K562 (cell line): ENCODE data around the gene GGTLC2. TPM values are rescaled to one million over a fixed set of nuclear protein-coding genes. Genes with fewer than 3 reads are reported as not detected.
"Not testable (repeated sequence)": the region's sequence is repeated elsewhere in the genome, so short reads cannot be mapped to it uniquely, and the experiment has no call there.

ENCODE experiments used
- ATAC-seq: fragments of 200-7000 bp; cut with Tn5 transposase; 3 replicates; pipeline ENCODE4 v1.9.1; 2020; ENCODE audit warnings: moderate library complexity
- BruUV-seq: library from RNA; stranded (reverse); fragments of 400-500 nt; replicated peaks from 2 replicates; lab custom pipeline; 2021; lab: Mats Ljungman, UMichigan
- CTCF ChIA-PET: fragments of 300-600 bp; formaldehyde crosslinking; extraction: SDS; loops from one replicate; lab custom pipeline; 2021; ENCODE audit warnings: low intra/inter-chr PET ratio; lab: Yijun Ruan, JAX
- POLR2A ChIA-PET: fragments of 300-600, 350-650 bp; sonication (Branson Sonifier 250); formaldehyde crosslinking; extraction: SDS; loops from one replicate; lab custom pipeline; 2021; ENCODE audit warnings: antibody characterized with exemption, inconsistent platforms; lab: Yijun Ruan, JAX
- DNase-seq, 4 experiments: peaks; one replicate each; pipeline versions ENCODE4 v3.0.0 to v3.0.0-alpha.2; 2011 to 2018; ENCODE audit warnings: low spot score in 3 of 4, mixed read lengths in 3 of 4; ENCODE audit errors: extremely low read depth in 1 of 4
- FAIRE-seq: peaks from 2 replicates; lab custom pipeline; 2011; peaks lifted over from hg19 to GRCh38; lab: Jason Lieb, UNC
- H2AFZ ChIP-seq: 2 replicates; pipeline ENCODE4 v1.6.0; 2011; ENCODE audit warnings: low read depth, low read length, control low read depth, inconsistent platforms
- H3K27ac ChIP-seq: fragments of 200-600 bp; 3 replicates; pipeline ENCODE4 v1.8.0; 2011; ENCODE audit warnings: low read depth, mild to moderate bottlenecking, control low read depth, inconsistent platforms, low read length, moderate library complexity, mixed read lengths; ENCODE audit errors: extremely low read depth
- H3K27me3 ChIP-seq, 2 experiments: fragments of 300-600 bp in 1 of 2; 2 replicates in 1 of 2; 3 replicates in 1 of 2; pipeline versions ENCODE4 v1.6.0 to v1.8.0; 2011; ENCODE audit warnings: inconsistent platforms in 2 of 2, low read length in 2 of 2, mild to moderate bottlenecking in 1 of 2, mixed read lengths in 1 of 2, moderate library complexity in 1 of 2; ENCODE audit not compliant: control insufficient read depth in 2 of 2, insufficient read depth in 2 of 2
- H3K36me3 ChIP-seq: fragments of 300-600 bp; 3 replicates; pipeline ENCODE4 v1.8.0; 2011; ENCODE audit warnings: mild to moderate bottlenecking, low read length, inconsistent platforms; ENCODE audit not compliant: control insufficient read depth, insufficient read depth
- H3K4me1 ChIP-seq, 2 experiments: fragments of 200-600 bp in 1 of 2; replicated peaks in 1 of 2; 2 replicates in 1 of 2; 3 replicates in 1 of 2; pipeline versions ENCODE4 v1.5.1 to v1.8.0; 2011; ENCODE audit warnings: inconsistent platforms in 2 of 2, low read length in 2 of 2, mild to moderate bottlenecking in 1 of 2, mixed read lengths in 1 of 2, moderate library complexity in 1 of 2; ENCODE audit not compliant: control insufficient read depth in 2 of 2, insufficient read depth in 2 of 2
- H3K4me2 ChIP-seq: 2 replicates; pipeline ENCODE4 v1.6.1; 2011; ENCODE audit warnings: low read length, control low read depth, inconsistent platforms, mixed read lengths; ENCODE audit not compliant: insufficient read depth
- H3K4me3 ChIP-seq: fragments of 200-600 bp; sonication (generic), shearing (Covaris generic); 2 replicates; pipeline ENCODE4 v1.5.1; 2016; ENCODE audit warnings: control low read depth, inconsistent platforms
- H3K79me2 ChIP-seq: fragments of 200-600 bp; 3 replicates; pipeline ENCODE4 v1.8.0; 2011; ENCODE audit warnings: low read length, inconsistent platforms; ENCODE audit not compliant: control insufficient read depth, insufficient read depth
- H3K9ac ChIP-seq, 2 experiments: 2 replicates each; pipeline versions ENCODE4 v1.6.0 to v1.6.1; 2011; ENCODE audit warnings: low read depth in 2 of 2, low read length in 2 of 2, control low read depth in 1 of 2, inconsistent platforms in 1 of 2, mild to moderate bottlenecking in 1 of 2, mixed read lengths in 1 of 2; ENCODE audit not compliant: insufficient read depth in 1 of 2
- H3K9me1 ChIP-seq: one replicate; pipeline ENCODE4 v1.6.0; 2011; ENCODE audit warnings: inconsistent platforms, mild to moderate bottlenecking, low read length, moderate library complexity; ENCODE audit not compliant: control insufficient read depth, insufficient read depth
- H3K9me3 ChIP-seq: replicated peaks from 2 replicates; pipeline ENCODE4 v1.5.1; 2011; ENCODE audit warnings: low read depth, low read length, inconsistent platforms; ENCODE audit not compliant: control insufficient read depth, insufficient read depth
- H4K20me1 ChIP-seq: replicated peaks from 2 replicates; pipeline ENCODE4 v1.6.1; 2011; ENCODE audit warnings: low read length, inconsistent platforms, mixed read lengths; ENCODE audit not compliant: control insufficient read depth, insufficient read depth
- ARID3B ChIP-seq: fragments of 250-450 bp; sonication (Bioruptor Pico); IDR thresholded peaks from 2 replicates; pipeline ENCODE4 v1.4.0; 2020; ENCODE audit warnings: borderline replicate concordance
- E2F1 ChIP-seq: sonication (generic); formaldehyde crosslinking; IDR thresholded peaks from 2 replicates; pipeline ENCODE4 v1.8.1; 2023; ENCODE audit warnings: mild to moderate bottlenecking, missing genetic modification reagents, moderate library complexity
- JUNB ChIP-seq: fragments of 450-650 bp; formaldehyde crosslinking; conservative IDR thresholded peaks from 2 replicates; pipeline ENCODE4 v1.4.0; 2020; ENCODE audit warnings: mild to moderate bottlenecking
- KLF10 ChIP-seq: fragments of 250-450 bp; sonication (Bioruptor Pico); IDR thresholded peaks from 2 replicates; pipeline ENCODE4 v1.6.1; 2021; ENCODE audit warnings: matching md5 sums
- ZBTB17 ChIP-seq: fragments of 450-650 bp; formaldehyde crosslinking; IDR thresholded peaks from 2 replicates; pipeline ENCODE4 v1.4.0; 2020; ENCODE audit warnings: mild to moderate bottlenecking
- ZNF639 ChIP-seq, 2 experiments: fragments of 200-800 bp in 1 of 2; sonication (Bioruptor generic) in 1 of 2; sonication (generic) in 1 of 2; formaldehyde crosslinking in 1 of 2; IDR thresholded peaks in 1 of 2; conservative IDR thresholded peaks in 1 of 2; 2 replicates each; pipeline versions ENCODE4 v1.5.0 to v1.6.1; 2016 to 2020; ENCODE audit warnings: missing compliant biosample characterization in 1 of 2, missing genetic modification characterization in 1 of 2, missing genetic modification reagents in 1 of 2
- WGBS: fragments of 100-300 bp; shearing (Covaris generic); methylation state at CpG from one replicate; pipeline ENCODE4 v1.1.6; 2016; ENCODE audit warnings: low coverage, mixed read lengths; ENCODE audit not compliant: insufficient coverage; ENCODE audit errors: missing lambda C conversion rate; 5-methylcytosine and 5-hydroxymethylcytosine counted together
- in situ Hi-C: fragments of 300-500 bp; cut with MboI; formaldehyde crosslinking; loops from 4 replicates; pipeline ENCODE4 v1.15.0; 2018; ENCODE audit warnings: inconsistent platforms, mixed read lengths
- intact Hi-C: fragments of 100-400 bp; cut with micrococcal nuclease; formaldehyde crosslinking; loops from 2 replicates; pipeline ENCODE4 v1.14.2; 2022
- polyA plus RNA-seq, 8 experiments: library from polyadenylated mRNA; depleted of rRNA in 4 of 8; stranded (reverse) in 5 of 8; unstranded in 3 of 8; fragments of >200 nt; fragmentation: Nextera tagmentation in 2 of 8; fragmentation: Illumina TruSeq in 1 of 8; extraction: Ambion mirVana in 2 of 8; extraction: Trizol in 1 of 8; gene quantifications; 2 replicates each; pipeline versions ENCODE4 v1.2.1 to v1.2.3, GENCODE V29; 2011 to 2014; ENCODE audit warnings: inconsistent platforms in 1 of 8, missing spikeins in 1 of 8
- total RNA-seq, 7 experiments: library from RNA; depleted of rRNA in 6 of 7; stranded (reverse); fragments of >200 nt in 6 of 7; fragmentation: Illumina TruSeq in 2 of 7; extraction: Trizol in 2 of 7; gene quantifications; 2 replicates each; pipeline versions ENCODE4 v1.2.1 to v1.2.3, GENCODE V29; 2011 to 2021; ENCODE audit warnings: low replicate concordance in 1 of 7
- TF ChIP-seq, protein P1 (sequence below): fragments of 450-650 bp; formaldehyde crosslinking; IDR thresholded peaks from 2 replicates; pipeline ENCODE4 v1.4.0; 2020; ENCODE audit warnings: mild to moderate bottlenecking, moderate library complexity

The GGTLC2 gene
- total and polyA plus RNA-seq, 9 of the 15 experiments (the other 6 are each of a cell fraction or from before 2014, with no cell fraction given) = not detected

DNA sequence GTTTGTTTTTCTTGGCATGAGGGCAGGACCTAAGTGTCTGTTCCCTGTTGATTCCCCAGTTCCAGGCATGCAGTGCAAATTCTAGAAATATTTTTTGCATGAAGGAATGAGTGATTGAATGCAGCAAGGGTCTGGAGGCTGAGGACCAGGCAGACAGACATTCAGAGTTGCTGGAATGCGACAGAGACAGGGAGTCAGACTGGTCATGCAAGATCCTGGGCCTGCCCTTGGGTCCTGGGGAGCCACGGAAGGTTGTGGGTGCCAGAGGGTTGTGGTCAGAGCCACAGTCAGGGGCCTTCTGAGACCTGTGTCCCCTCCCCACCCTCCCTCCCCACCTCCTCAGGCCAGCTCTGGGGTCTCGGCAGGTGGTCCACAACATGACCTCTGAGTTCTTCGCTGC is 1.6 kb downstream of the GGTLC2 start:
- FAIRE-seq, POLR2A ChIA-PET, ATAC-seq, DNase-seq, H2AFZ ChIP-seq, H3K79me2 ChIP-seq, CTCF ChIA-PET, H3K9me1 ChIP-seq, H3K9me3 ChIP-seq, H3K36me3 ChIP-seq, H3K4me2 ChIP-seq, H3K9ac ChIP-seq, H3K4me3 ChIP-seq, H4K20me1 ChIP-seq, H3K27ac ChIP-seq, BruUV-seq: not testable (repeated sequence)
- in situ Hi-C loops (loop anchor here (5.0 kb wide), 2 partner anchors 1336 to 1439 kb away; partner anchors contain the start of gene GSTT2), intact Hi-C loops (loop anchor here (5.0 kb wide), 1 partner anchor 46 kb away; no protein-coding TSS in a partner anchor)
- peak in 1 of 2 experiments; percentile 71; a peak in 1 of 4 replicates for TF ChIP-seq ZNF639 (CRISPR knock-in tag; conservative IDR thresholded peaks at IDR 0.05 in 1 of 2, IDR thresholded peaks at IDR 0.05 in 1 of 2)
- peaks cover 13 to 39% of the 10 kb centered on the region in 2 experiments for H3K27me3 ChIP-seq
- WGBS = 13% methylated on average over 4 of the region's 4 CpGs
- H3K4me1 ChIP-seq = peaks cover 0 to 11% of the 10 kb centered on the region in 2 experiments; a peak in 3 of 5 replicates

DNA sequence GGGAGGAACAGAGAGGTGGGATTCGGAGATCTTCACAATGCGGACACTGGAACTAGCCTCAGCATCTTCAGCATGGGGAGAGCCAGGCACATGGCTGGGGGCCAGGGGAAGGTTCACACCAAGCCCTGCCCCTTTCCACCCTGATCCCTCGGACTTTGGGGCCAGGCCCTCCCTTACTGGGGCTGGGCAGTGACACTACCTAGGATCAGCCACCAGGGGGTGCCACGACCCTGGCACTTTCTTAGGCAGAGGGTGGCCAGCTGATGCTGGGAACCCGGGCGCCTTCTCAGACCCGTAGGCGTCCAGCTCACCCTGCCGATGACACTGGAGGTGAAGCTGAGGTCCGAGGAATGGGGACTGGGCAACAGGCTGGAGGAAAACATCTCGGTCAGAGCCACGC is 3.5 kb downstream of the GGTLC2 start:
- H3K9me1 ChIP-seq, BruUV-seq, H3K36me3 ChIP-seq, H3K9me3 ChIP-seq, H3K4me3 ChIP-seq, DNase-seq, H3K4me2 ChIP-seq, POLR2A ChIA-PET, H2AFZ ChIP-seq, H3K27ac ChIP-seq, FAIRE-seq, H4K20me1 ChIP-seq, H3K79me2 ChIP-seq: not testable (repeated sequence)
- Histone ChIP-seq H3K9ac (peak overlapping the region in 1 of 2 experiments; percentile 68; a peak in 1 of 4 replicates), H3K27me3 (peaks cover 10 to 40% of the 10 kb centered on the region in 2 experiments; a peak in 4 of 5 replicates), H3K4me1 (peaks cover 0 to 29% of the 10 kb centered on the region in 2 experiments; a peak in 3 of 5 replicates)
- intact Hi-C loops = loop anchor here (5.0 kb wide), 1 partner anchor 44 kb away; no protein-coding TSS in a partner anchor
- WGBS = 4% methylated on average over 12 of the region's 12 CpGs
- CTCF ChIA-PET = interaction anchor here (1.5 kb wide), 1 partner anchor 40 kb away, joined by 5 read pairs; no protein-coding TSS in a partner anchor
- in situ Hi-C loops = loop anchor here (5.0 kb wide), 2 partner anchors 1334 to 1441 kb away; partner anchors contain the start of gene GSTT2
- peak; percentile 62; the same call in 2 of the 3 replicates for ATAC-seq
- TF ChIP-seq ARID3B (CRISPR knock-in tag) (peak; percentile 92), ZBTB17 (CRISPR knock-in tag) (0 out of 2 replicates have a peak, but pooled peaks have one; percentile 24), E2F1 (peak; percentile 50; the same call in 1 of the 2 replicates), KLF10 (CRISPR knock-in tag) (0 out of 2 replicates have a peak, but pooled peaks have one; percentile 8), JUNB (0 out of 2 replicates have a peak, but pooled peaks have one; percentile 8)
- TF ChIP-seq, protein P1, sequence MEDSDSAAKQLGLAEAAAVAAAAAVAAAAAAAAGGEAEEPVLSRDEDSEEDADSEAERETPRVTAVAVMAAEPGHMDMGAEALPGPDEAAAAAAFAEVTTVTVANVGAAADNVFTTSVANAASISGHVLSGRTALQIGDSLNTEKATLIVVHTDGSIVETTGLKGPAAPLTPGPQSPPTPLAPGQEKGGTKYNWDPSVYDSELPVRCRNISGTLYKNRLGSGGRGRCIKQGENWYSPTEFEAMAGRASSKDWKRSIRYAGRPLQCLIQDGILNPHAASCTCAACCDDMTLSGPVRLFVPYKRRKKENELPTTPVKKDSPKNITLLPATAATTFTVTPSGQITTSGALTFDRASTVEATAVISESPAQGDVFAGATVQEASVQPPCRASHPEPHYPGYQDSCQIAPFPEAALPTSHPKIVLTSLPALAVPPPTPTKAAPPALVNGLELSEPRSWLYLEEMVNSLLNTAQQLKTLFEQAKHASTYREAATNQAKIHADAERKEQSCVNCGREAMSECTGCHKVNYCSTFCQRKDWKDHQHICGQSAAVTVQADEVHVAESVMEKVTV (CRISPR knock-in tag) = peak; percentile 91
